Left lung (tissue), 14 donors: ENCODE measurements around the gene BCAT1. TPM values are rescaled to one million over a fixed set of nuclear protein-coding genes. Genes with fewer than 3 reads are reported as not detected.

Experiments used
- ATAC-seq: fragments of 200-7000 bp; cut with Tn5 transposase; one replicate; pipeline ENCODE4 v1.9.1; 2020; ENCODE audit warnings: moderate library complexity
- DNase-seq, 4 donors: peaks; one replicate each; pipeline ENCODE4 v3.0.0-alpha.2; 2013 to 2020
- H3K27ac ChIP-seq, 2 donors: fragments of 200-600 bp; sonication (generic) in 1 of 2; one replicate each; pipeline versions ENCODE4 v1.5.0 to v1.8.0; 2020 to 2021
- H3K27me3 ChIP-seq, 2 donors: fragments of 200-600 bp; sonication (generic) in 1 of 2; one replicate each; pipeline versions ENCODE4 v1.5.0 to v1.8.0; 2020 to 2021
- H3K36me3 ChIP-seq, 2 donors: fragments of 200-600 bp; sonication (generic) in 1 of 2; one replicate each; pipeline versions ENCODE4 v1.5.0 to v1.8.0; 2020 to 2021
- H3K4me1 ChIP-seq, 2 donors: fragments of 200-600 bp; one replicate each; pipeline ENCODE4 v1.8.0; 2021
- H3K4me3 ChIP-seq, 2 donors: fragments of 200-600 bp; sonication (generic) in 1 of 2; one replicate each; pipeline versions ENCODE4 v1.5.0 to v1.8.0; 2020 to 2021; ENCODE audit warnings: mild to moderate bottlenecking in 1 of 2
- H3K9me3 ChIP-seq, 2 donors: fragments of 200-600 bp; sonication (generic) in 1 of 2; one replicate each; pipeline versions ENCODE4 v1.5.0 to v1.8.0; 2020 to 2021
- intact Hi-C, 2 donors: fragments of 100-400 bp; cut with DNase I; formaldehyde crosslinking; loops; one replicate each; pipeline versions ENCODE4 v1.11.2 to v1.14.2; 2022
- long read RNA-seq, 12 donors: library from polyadenylated mRNA in 2 of 12; unstranded in 2 of 12; transcript quantifications; one replicate each; pipeline ENCODE4 v2.0.0 and lab custom pipeline, GENCODE V29; 2019 to 2026
- polyA plus RNA-seq, 6 donors: library from polyadenylated mRNA; unstranded; fragments of 120-200 nt; gene quantifications; one replicate each; pipeline ENCODE4 v1.2.1, GENCODE V29; 2013; ENCODE audit not compliant: insufficient read length in 6 of 6
- total RNA-seq, 2 donors: library from RNA; stranded (reverse); fragmentation: NEBNext Ultra II Directional; extraction: Animal tissue kit (Norgen Biotek cat#: 25700); gene quantifications; one replicate each; pipeline ENCODE4 v1.2.1, GENCODE V29; 2021
- TF ChIP-seq, protein P1 (sequence below), 2 donors: fragments of 200-600 bp; sonication (generic) in 1 of 2; IDR thresholded peaks; one replicate each; pipeline versions ENCODE4 v1.5.0 to v1.8.0; 2021; ENCODE audit warnings: antibody characterized with exemption in 2 of 2
- donor health status: DM: no; HTN: yes; CAD: no.
- donor health status: DM: no; HTN: no; CAD: no.

BCAT1 gene, protein sequence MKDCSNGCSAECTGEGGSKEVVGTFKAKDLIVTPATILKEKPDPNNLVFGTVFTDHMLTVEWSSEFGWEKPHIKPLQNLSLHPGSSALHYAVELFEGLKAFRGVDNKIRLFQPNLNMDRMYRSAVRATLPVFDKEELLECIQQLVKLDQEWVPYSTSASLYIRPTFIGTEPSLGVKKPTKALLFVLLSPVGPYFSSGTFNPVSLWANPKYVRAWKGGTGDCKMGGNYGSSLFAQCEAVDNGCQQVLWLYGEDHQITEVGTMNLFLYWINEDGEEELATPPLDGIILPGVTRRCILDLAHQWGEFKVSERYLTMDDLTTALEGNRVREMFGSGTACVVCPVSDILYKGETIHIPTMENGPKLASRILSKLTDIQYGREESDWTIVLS
- 100 to 1,000 TPM in 1 of 2 donors, 10 to 100 TPM in 1; 74.7 to 131 TPM for total RNA-seq
- 10 to 100 TPM; 29.3 to 42.6 (median 35.3) TPM for polyA plus RNA-seq
- long read RNA-seq, donor 1, full-length matches to known transcripts = 8 of 8 reads
- long read RNA-seq, donor 1, partial matches to known transcripts = 0 of 8 reads
- long read RNA-seq, donor 1, other reads (novel, unspliced or antisense) = 0 of 8 reads
- long read RNA-seq, donor 2, full-length matches to known transcripts = 4 of 4 reads
- long read RNA-seq, donor 2, partial matches to known transcripts = 0 of 4 reads
- long read RNA-seq, donor 2, other reads (novel, unspliced or antisense) = 0 of 4 reads
- long read RNA-seq, donor 3, full-length matches to known transcripts = 9 of 9 reads
- long read RNA-seq, donor 3, partial matches to known transcripts = 0 of 9 reads
- long read RNA-seq, donor 3, other reads (novel, unspliced or antisense) = 0 of 9 reads
- long read RNA-seq, donor 4, full-length matches to known transcripts = 7 of 12 reads
- long read RNA-seq, donor 4, partial matches to known transcripts = 1 of 12 reads
- long read RNA-seq, donor 4, other reads (novel, unspliced or antisense) = 4 of 12 reads
- long read RNA-seq, donor 5, full-length matches to known transcripts = 4 of 4 reads
- long read RNA-seq, donor 5, partial matches to known transcripts = 0 of 4 reads
- long read RNA-seq, donor 5, other reads (novel, unspliced or antisense) = 0 of 4 reads
- long read RNA-seq, donor 6, full-length matches to known transcripts = 6 of 6 reads
- long read RNA-seq, donor 6, partial matches to known transcripts = 0 of 6 reads
- long read RNA-seq, donor 6, other reads (novel, unspliced or antisense) = 0 of 6 reads
- long read RNA-seq, donor 7, full-length matches to known transcripts = 4 of 4 reads
- long read RNA-seq, donor 7, partial matches to known transcripts = 0 of 4 reads
- long read RNA-seq, donor 7, other reads (novel, unspliced or antisense) = 0 of 4 reads
- long read RNA-seq, donor 8, full-length matches to known transcripts = 4 of 4 reads
- long read RNA-seq, donor 8, partial matches to known transcripts = 0 of 4 reads
- long read RNA-seq, donor 8, other reads (novel, unspliced or antisense) = 0 of 4 reads
- long read RNA-seq, donor 9 = 0 reads
- long read RNA-seq, donor 10, full-length matches to known transcripts = 2 of 5 reads
- long read RNA-seq, donor 10, partial matches to known transcripts = 0 of 5 reads
- long read RNA-seq, donor 10, other reads (novel, unspliced or antisense) = 3 of 5 reads
- long read RNA-seq, donor 11, full-length matches to known transcripts = 2 of 2 reads
- long read RNA-seq, donor 11, partial matches to known transcripts = 0 of 2 reads
- long read RNA-seq, donor 11, other reads (novel, unspliced or antisense) = 0 of 2 reads
- long read RNA-seq, donor 12, full-length matches to known transcripts = 3 of 3 reads
- long read RNA-seq, donor 12, partial matches to known transcripts = 0 of 3 reads
- long read RNA-seq, donor 12, other reads (novel, unspliced or antisense) = 0 of 3 reads

DNA sequence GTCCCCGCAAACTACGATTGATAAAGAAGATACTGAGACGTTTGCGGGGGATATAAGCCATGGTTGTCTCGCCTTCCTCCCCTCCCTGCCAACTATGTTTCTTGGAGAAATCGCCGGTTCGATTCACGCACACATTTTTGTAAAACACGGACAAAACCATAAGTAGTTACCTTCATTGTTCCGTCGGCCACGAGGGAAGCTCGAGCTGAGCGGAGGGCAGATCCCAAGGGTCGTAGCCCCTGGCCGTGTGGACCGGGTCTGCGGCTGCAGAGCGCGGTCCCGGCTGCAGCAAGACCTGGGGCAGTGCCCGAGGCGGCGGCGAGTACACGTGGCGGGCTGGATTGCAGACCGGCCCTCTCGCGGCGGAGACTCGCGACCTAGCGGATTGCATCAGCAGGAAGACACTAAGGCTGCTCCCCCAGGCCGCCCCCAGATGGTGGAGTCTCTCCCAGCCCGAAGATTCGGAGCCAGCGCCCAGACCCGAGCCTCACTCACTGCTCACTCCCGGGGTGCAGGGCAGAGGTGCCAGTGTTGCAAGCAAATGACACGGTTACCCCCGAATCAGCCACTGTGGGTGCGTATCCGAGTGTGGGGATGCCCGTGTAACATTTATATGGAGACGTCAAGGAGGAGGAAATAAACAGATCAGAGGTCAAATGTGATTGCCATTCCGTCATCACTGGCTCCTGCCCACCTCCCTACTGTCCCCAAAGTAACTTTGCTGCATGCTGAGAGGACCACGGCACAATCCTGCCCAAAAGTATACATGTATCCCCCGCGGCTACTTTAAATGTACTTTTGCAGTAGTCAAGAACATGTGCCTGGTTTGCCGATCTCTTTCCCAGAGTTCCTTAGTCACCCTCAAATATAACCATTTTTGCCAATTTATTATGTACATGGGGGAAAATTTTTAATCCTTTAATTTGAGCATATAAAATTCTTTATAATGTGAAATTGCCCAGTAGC, at the start of gene BCAT1:
Gene BCAT1, minus strand, starts transcription at position 345 of the 966 bp plus-strand sequence. Its CDS starts 169 bp downstream, at position 176.
- peak; percentile 62 to 94 (median 80) for DNase-seq
- TF ChIP-seq, protein P1, sequence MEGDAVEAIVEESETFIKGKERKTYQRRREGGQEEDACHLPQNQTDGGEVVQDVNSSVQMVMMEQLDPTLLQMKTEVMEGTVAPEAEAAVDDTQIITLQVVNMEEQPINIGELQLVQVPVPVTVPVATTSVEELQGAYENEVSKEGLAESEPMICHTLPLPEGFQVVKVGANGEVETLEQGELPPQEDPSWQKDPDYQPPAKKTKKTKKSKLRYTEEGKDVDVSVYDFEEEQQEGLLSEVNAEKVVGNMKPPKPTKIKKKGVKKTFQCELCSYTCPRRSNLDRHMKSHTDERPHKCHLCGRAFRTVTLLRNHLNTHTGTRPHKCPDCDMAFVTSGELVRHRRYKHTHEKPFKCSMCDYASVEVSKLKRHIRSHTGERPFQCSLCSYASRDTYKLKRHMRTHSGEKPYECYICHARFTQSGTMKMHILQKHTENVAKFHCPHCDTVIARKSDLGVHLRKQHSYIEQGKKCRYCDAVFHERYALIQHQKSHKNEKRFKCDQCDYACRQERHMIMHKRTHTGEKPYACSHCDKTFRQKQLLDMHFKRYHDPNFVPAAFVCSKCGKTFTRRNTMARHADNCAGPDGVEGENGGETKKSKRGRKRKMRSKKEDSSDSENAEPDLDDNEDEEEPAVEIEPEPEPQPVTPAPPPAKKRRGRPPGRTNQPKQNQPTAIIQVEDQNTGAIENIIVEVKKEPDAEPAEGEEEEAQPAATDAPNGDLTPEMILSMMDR (IDR thresholded peaks at IDR 0.05) = no peak
- Histone ChIP-seq H3K4me3 (peak within 1 kb of the TSS; percentile 52 to 63), H3K27ac (peak within 1 kb of the TSS; percentile 14 to 47), H3K4me1 (peaks cover 0 to 39% of the 10 kb centered on the region in 2 donors), H3K36me3 (no peaks in the 10 kb centered on the region), H3K9me3 (no peaks in the 10 kb centered on the region), H3K27me3 (peaks cover 0 to 27% of the 10 kb centered on the region in 2 donors)
- peak; percentile 88 for ATAC-seq
- intact Hi-C loops = no loop called here

DNA sequence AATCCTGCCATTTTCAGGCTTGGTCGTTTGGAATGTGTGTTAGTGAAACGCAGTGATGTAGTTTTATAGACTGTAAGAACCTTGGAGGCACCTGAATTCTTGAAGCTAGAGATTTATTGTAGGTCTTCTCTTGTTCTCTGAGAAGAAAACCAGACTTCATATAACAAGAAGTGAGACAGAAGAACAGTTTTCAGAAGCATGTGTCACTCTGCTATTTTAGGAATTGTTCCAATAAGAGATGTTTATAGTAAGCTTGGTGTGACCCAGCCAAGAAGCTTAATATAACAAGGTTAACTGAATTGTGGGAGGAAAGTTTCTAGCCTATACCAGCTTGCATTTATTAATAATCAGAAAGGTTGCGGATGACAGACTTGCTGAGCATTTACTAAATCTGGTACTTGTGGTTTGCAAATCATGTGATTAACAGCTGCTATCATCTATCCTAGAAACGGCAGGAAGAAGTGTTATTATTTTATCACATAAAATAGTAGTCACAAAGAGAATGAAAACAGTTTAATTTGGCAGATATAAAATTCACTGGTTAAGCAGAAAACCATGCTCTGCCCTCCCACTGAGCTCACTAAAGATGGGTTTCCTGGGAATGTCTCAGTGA, 49.2 kb upstream of the BCAT1 start:
- Histone ChIP-seq H3K36me3 (no peaks in the 10 kb centered on the region), H3K4me1 (peaks cover 0 to 8% of the 10 kb centered on the region in 2 donors), H3K27me3 (no peaks in the 10 kb centered on the region), H3K9me3 (no peaks in the 10 kb centered on the region), H3K27ac (peak overlapping the region in 1 of 2 donors; percentile 14), H3K4me3 (no peak overlapping the region)
- intact Hi-C loops = no loop called here
- DNase-seq (peak in 1 of 4 donors; percentile 7), ATAC-seq (peak; percentile 21)
- TF ChIP-seq, protein P1 (IDR thresholded peaks at IDR 0.05) = no peak

DNA sequence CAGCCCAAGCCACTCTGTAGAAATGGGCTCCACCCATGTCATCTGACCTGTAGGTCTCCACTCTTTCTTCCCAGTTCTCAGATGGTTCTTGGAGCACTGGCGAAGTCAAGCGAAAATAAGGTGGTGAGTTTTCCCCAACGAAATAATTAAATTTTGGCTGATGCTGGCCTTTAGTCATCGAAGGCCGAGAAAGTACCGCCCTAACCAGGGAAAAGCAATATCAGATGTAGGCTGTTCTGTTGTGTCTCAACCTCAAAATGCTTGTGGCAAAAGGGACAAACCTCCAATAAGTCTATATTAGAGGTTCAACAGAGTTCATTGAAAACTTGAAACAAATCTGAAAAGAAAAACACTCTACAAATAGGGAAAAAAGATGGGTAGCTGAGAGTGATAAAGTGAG, 48.6 kb upstream of the BCAT1 start:
- intact Hi-C loops = no loop called here
- Histone ChIP-seq H3K27me3 (no peaks in the 10 kb centered on the region), H3K36me3 (no peaks in the 10 kb centered on the region), H3K27ac (peak overlapping the region in 1 of 2 donors; percentile 14), H3K4me1 (peaks cover 0 to 8% of the 10 kb centered on the region in 2 donors), H3K4me3 (no peak overlapping the region), H3K9me3 (no peaks in the 10 kb centered on the region)
- no peak for ATAC-seq
- TF ChIP-seq, protein P1 (IDR thresholded peaks at IDR 0.05) = no peak
- DNase-seq = no peak
